NCI-H1694 (cell line): ENCODE measurements around the gene SPC24.
"Not testable (repeated sequence)": the region's sequence is repeated elsewhere in the genome, so short reads cannot be mapped to it uniquely, and the experiment has no call there.

ENCODE experiments used
- DNase-seq: peaks from one replicate; lab custom pipeline; 2025; lab: John Stamatoyannopoulos, UW

The SPC24 gene

GRCh38 chr19:11191934-11192333, 36.4 kb upstream of the SPC24 start:
- no peak for DNase-seq

- DNase-seq, result no peak
Measured at GRCh38 chr19:11191273-11191755, 35.7 kb upstream of the SPC24 start.

DNA sequence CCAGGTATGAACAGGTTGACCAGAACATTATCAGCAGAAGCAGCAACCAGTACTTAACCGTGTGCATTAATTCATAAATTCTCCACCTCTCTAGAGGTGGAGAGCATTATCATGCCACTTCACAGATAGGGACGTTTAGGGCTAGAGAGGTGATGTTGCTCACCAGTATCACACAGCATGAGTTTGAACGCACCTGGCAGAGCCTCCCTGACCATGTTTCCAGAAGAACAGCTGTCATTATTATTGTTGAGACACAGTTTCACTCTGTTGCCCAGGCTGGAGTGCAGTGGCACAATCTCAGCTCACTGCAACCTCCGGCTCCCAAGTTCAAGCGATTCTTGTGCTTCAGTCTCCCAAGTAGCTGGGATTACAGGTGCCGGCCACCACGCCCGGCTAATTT, 34.9 kb upstream of the SPC24 start:
- DNase-seq, result no peak

- no peak for DNase-seq
Measured at GRCh38 chr19:11187441-11187840, 31.9 kb upstream of the SPC24 start.

DNA sequence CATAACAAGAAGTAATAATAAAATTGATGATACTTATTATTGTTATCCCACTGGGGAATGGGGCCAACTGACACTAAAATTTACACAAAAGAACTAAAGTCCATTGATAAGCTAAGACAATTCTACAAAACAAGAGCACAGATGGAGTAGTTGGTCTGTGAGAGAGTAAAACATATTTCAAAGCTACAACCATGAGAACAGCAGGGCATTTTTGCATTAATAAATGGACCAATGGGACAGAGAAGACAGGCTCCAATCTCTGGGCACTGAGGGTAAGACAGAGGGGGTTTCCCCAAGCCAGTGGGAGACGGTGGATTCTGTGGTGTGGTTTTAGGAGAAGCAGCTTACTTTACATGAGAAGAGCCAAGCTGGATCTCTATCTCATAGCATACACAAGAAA, 27.4 kb upstream of the SPC24 start:
- DNase-seq, result no peak

- DNase-seq, result no peak
Measured at GRCh38 chr19:11181488-11181887, 25.9 kb upstream of the SPC24 start.

DNA sequence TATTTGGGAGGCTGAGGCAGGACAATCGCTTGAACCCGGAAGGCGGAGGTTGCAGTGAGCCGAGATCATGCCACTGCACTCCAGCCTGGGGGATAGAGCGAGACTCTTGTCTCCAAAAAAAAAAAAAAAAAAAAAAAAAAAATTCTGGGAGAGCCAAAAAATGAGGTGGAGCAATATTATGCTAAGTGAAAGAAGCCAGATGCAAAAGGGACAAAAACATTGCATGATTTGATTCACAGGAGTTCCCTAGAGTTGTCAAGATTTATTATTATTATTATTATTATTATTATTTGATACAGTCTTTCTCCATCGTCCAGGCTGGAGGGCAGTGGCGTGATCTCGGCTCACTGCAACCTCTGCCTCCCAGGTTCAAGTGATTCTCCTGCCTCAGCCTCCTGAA, 25.4 kb upstream of the SPC24 start:
- DNase-seq, result not testable (repeated sequence)

GRCh38 chr19:11180346-11180745, 24.8 kb upstream of the SPC24 start:
- DNase-seq, result no peak

- no peak for DNase-seq
Measured at GRCh38 chr19:11179716-11180297, 24.2 kb upstream of the SPC24 start.

DNA sequence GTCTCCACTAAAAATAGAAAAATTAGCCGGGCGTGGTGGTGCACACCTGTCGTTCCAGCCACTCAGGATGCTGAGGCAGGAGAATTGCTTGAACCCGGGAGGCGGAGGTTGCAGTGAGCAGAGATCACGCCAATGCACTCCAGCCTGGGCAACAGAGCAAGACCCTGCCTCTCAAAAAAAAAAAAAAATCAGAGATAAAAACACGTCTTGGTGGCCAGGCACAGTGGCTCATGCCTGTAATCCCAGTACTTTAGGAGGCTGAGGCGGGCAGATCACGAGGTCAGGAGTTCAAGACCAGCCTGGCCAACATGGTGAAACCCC, 23.5 kb upstream of the SPC24 start:
- DNase-seq, result not testable (repeated sequence)

DNA sequence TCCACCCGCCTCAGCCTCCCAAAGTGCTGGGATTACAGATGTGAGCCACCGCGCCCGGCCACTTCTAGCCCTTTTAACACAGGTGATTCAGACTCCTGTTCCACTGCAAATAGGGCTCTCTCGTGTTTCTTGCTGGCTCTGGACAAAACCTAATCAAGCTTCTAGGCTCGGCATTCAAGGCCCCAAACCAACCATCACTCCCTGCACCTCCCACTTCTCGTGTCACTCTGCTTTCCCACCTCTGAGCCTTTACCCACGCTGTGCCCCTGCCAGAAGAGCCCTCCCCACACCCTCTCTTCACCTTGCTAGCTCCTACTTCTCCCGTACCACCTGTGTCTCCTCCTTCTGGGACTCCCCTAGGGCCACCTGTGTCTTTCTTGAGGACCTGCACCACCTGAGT, 22.0 kb upstream of the SPC24 start:
- DNase-seq, result no peak

- no peak for DNase-seq
Measured at GRCh38 chr19:11176466-11177193, 21.0 kb upstream of the SPC24 start.

DNA sequence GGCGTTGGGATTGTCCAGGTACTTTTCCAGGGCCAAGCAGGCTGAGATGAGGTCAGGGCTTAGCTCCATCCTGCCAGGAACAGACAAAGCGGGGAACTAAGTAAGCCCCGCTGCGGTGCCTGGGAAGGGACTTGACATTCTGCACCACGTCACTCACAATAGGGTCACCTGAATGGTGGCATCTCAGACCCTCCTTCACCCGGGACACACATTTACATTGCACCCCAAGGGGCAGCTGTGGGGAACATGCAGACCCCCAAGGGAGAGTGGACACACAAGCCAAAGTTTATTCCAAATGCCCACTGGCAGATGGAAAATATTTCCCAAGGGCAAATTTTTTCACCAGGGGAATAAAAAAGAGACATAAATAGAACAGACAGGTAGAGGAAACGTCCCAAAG, 20.3 kb upstream of the SPC24 start:
- DNase-seq, result no peak

DNA sequence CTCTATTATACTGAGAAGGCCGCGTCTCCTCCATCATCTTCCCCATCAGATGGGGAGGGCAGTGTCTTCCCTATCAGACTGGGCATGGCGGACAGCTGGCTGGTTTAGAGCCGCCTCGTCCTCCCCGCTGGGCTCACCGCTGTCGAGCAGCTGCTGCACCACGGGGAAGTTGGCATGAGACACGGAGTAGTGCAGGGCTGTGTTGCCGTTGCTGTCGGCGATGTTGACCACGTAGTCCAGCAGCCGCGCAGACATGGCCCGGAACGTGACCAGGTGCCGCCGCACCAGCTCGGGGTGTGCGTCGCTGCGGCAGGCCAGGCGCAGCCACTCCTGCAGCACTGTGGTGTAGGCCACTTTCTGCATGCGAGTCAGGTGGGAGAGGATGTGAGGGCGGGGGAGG, 18.8 kb upstream of the SPC24 start:
- DNase-seq, result no peak

- DNase-seq, result no peak
Measured at GRCh38 chr19:11173516-11174155, 18.1 kb upstream of the SPC24 start.

DNA sequence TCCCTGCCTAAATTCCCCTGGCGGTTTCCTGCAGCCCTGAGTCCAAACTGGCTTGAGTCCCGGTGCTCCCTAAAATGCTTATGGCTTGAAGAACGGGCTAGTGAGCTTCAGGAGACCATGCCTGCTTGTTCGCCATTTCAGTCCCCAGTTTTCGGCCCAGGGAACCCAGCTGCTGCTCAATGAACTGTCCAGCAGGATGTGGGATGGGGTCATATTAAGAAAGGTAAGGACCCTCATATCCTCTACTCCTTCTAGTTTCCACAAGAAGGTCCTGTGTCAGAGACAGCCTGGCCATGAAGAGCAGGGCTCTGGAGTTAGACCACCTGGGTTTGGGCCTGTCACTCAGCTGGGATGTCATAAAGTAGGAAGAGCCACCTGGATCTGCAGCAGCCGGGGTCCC, 17.0 kb upstream of the SPC24 start:
- DNase-seq, result no peak

DNA sequence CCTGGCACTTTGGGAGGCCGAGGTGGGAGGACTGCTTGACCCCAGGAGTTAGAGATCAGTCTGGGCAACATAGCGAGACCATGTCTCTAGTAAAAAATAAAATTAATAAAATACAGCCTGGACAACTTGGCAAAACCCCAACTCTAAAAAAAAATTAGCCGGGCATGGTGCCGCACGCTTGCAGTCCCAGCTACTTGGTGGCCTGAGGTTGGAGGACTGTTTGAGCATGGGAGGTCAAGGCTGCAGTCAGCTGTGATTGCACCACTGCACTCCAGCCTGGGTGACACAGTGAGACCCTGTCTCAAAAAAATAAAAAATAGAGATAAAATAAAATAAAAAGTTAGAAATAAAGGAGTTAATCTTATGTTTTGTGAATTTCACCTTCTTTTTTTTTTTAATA, 15.6 kb upstream of the SPC24 start:
- no peak for DNase-seq

DNA sequence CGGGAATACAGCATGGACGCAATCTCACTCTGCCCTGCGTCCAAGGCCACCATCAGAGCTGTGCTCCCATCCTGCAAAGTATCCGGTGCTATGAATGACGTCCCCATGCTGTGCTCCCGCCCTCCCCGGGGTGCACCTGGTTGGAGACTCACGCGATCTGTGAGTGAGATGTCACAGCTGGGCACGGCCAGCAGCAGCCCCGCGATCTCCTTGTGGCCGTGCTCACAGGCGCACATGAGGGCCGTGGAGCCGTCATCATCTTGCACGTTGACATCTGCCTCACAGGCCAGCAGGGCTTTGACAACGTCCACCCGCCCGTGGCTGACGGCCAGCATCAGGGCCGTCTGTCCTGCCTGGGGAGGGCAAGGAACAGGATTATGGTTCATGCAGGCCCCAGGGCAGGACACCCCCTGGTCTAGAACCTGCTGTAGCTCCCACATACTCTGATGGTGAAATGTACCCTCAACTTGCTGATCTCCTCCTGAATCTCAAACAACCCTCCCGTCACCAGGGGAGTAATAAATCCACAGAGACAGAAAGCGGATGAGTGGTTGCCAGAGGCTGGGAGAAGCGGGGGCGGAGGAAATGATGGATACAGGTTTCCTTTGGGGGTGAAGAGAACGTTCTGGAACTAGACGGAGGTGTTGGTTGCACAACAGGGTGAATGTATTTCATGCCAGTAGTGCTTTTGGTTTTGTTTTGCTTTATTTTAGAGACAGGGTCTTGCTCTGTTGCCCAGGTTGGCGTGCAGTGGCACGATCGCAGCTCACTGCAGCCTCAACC, 14.5 kb upstream of the SPC24 start:
- DNase-seq, result no peak

- no peak for DNase-seq
Measured at GRCh38 chr19:11168568-11168967, 13.0 kb upstream of the SPC24 start.

DNA sequence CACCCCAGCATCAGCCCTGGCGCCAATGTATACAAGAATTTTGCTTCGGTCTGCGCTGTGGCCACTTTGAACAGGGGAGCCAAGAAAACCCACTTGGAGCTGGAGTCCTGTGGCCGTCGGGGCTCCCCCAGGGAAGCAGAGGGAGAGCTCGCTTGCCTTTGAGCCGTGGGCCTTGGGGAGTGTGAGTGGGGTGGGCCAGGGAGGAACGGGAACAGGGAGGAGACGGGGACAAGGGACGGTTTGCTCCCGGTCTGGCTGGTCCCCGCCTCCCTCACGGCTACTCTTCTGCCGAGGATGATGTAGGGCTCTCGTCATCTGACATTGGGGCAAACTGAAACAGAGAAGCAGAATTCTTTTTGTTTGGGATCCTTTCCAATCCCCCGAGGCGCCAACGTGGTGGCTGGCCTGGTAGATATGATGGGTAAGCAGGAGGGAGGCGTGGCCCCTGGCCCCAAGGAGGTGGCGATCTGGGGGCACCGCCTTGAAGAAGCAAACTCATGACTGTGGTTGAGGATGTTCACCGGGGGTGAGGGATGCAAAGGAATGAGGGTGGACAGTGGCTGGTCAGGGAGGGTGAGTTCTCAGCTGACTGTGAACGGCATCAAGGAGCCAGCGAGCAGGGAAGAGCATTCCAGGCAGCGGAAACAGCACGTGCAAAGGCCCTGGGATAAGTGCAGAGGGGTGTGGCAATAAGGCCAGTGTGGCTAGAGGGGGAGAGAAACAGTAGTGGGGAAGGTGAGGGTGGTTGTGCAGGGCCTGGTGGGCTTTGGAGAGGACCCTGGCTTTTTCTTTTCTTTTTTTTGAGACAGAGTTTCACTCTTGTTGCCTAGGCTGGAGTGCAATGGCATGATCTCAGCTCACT, 10.9 kb upstream of the SPC24 start:
- no peak for DNase-seq

DNA sequence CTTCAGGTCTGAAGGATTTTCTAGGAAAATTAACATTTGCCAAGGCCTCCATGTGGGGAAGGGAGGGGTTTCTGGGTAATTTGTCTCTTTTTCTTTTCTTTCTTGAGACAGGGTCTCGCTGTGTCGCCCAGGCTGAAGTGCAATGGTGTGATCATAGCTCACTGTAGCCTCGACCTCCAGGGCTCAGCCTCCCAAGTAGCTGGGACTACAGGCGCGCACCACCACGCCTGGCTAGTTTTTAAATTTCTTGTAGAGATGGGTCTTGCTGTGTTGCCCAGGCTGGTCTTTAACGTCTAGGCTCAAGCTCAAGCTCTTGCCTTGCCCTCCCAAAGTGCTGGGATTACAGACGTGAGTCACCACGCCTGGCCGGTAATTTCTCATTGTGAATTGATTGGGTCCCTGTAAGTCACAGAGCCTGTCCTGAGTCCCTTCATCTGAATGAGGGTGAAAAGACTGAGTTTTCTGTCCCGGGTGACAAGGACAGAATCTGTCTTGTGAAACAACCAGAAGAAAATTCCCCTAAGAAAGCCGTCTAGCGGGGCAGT, 10.0 kb upstream of the SPC24 start:
- DNase-seq, result no peak
